IgD-negative memory B cell (primary cell): ENCODE data around the gene CNFN. TPM values are rescaled to one million over a fixed set of nuclear protein-coding genes. Genes with fewer than 3 reads are reported as not detected.

Source experiments
- H3K27ac Mint-ChIP-seq, 3 donors: one replicate each; pipeline ENCODE4 v1.8.0; 2020 to 2022; ENCODE audit warnings: mild to moderate bottlenecking in 3 of 3, mixed read lengths in 3 of 3, moderate library complexity in 1 of 3
- H3K27me3 Mint-ChIP-seq: one replicate; pipeline ENCODE4 v1.8.0; 2021; ENCODE audit warnings: mixed read lengths
- H3K36me3 Mint-ChIP-seq: one replicate; pipeline ENCODE4 v1.8.0; 2020; ENCODE audit warnings: mild to moderate bottlenecking, mixed read lengths
- H3K4me1 Mint-ChIP-seq, 3 donors: one replicate each; pipeline ENCODE4 v1.8.0; 2020 to 2022; ENCODE audit warnings: mixed read lengths in 3 of 3, mild to moderate bottlenecking in 1 of 3
- H3K4me3 Mint-ChIP-seq, 4 donors: one replicate each; pipeline ENCODE4 v1.8.0; 2020 to 2022; ENCODE audit warnings: mild to moderate bottlenecking in 4 of 4, mixed read lengths in 4 of 4, moderate library complexity in 3 of 4
- H3K9me3 Mint-ChIP-seq, 3 donors: one replicate each; pipeline ENCODE4 v1.8.0; 2020 to 2021; ENCODE audit warnings: mixed read lengths in 3 of 3, mild to moderate bottlenecking in 1 of 3
- polyA plus RNA-seq: library from polyadenylated mRNA; unstranded; fragments of 300-500 nt; fragmentation: Illumina TruSeq; gene quantifications from one replicate; pipeline ENCODE4 v1.2.3, GENCODE V29; 2021

CNFN gene
- polyA plus RNA-seq, 1 donor from 2014 or later: 42.5 TPM

DNA sequence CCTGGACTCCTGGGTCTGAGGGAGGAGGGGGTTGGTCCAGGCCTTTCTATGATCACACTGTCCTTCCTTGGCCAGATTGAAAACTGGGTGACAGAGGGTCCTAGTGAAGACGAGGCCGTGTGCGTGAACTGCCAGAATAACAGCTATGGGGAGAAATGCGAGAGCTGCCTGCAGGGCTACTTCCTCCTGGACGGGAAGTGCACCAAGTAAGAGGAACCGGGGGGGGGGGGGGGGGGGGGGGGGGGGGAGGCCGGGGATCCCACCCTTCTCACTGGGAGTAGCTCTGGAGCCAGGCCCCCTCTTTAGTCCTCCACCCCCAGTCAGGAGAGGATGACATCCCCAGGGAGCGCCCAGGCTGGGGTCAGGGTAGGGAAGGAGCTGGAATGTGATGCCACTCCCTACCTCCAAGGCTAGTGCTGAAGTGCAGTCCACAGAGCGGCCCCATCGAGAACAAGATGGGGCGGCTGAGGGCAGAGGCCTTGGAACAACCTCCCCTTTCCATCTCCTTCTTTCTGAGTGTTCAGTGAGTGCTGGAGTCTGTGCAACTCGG is 19.4 kb downstream of the CNFN start:
- no peak overlapping the region for H3K4me3 Mint-ChIP-seq
- H3K27me3 Mint-ChIP-seq: no peaks in the 10 kb centered on the region
- H3K4me1 Mint-ChIP-seq: peaks cover 4 to 11% (median 11%) of the 10 kb centered on the region in 3 donors
- no peak overlapping the region for H3K27ac Mint-ChIP-seq
- H3K9me3 Mint-ChIP-seq: no peaks in the 10 kb centered on the region
- peaks cover 3% of the 10 kb centered on the region for H3K36me3 Mint-ChIP-seq

DNA sequence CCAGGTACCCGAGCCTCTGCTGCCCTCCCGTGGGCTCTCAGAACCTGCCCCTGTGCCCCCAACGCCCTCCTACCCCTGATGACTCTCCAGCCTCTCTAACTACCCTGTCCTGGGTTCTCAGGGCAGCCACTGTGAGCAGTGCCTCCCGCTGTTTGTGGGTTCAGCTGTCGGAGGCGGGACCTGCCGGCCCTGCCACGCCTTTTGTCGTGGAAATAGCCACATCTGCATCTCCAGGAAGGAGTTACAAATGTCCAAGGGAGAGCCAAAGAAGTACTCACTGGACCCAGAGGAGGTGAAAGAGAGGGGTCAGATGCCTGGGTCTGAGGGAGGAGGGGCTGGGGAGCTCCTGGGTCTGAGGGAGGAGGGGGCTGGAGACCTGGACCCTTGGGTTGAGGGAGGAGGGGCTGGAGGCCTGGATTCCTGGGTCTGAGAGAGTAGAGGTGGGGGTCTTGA is 20.0 kb downstream of the CNFN start:
- Mint-ChIP-seq H3K4me1 (peaks cover 8 to 14% (median 13%) of the 10 kb centered on the region in 3 donors), H3K36me3 (peaks cover 3% of the 10 kb centered on the region), H3K9me3 (no peaks in the 10 kb centered on the region), H3K27me3 (no peaks in the 10 kb centered on the region), H3K4me3 (peak overlapping the region in 1 of 4 donors; percentile 83), H3K27ac (no peak overlapping the region)

DNA sequence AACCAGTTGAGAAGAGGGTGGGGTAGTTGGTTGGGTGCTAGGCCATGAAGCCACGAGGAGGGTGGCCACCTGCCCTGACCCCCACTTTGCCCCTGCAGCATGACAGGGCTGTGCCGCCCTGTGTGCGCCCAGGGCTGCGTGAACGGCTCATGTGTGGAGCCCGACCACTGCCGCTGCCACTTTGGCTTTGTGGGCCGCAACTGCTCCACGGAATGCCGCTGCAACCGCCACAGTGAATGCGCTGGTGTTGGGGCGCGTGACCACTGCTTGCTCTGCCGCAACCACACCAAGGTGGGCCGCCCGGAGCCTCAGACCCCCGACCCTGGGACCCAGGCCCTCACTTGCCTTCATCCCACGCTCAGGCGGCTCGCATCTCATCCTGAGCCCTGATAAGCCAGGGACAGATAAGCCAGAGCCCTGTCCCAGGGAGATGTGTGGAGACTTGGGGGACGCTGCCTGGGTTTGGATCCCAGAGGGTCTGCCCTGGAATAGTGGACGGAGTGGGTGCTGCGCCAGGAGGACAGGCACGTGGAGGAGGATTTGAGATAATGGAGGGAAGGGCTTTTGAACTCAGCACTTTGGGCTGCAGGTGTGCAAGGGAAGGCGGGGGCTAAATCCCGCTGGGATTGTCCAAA is 20.5 kb downstream of the CNFN start:
- no peak overlapping the region for H3K27ac Mint-ChIP-seq
- H3K27me3 Mint-ChIP-seq: no peaks in the 10 kb centered on the region
- no peaks in the 10 kb centered on the region for H3K9me3 Mint-ChIP-seq
- peak overlapping the region in 1 of 4 donors; percentile 83 for H3K4me3 Mint-ChIP-seq
- peaks cover 11 to 19% (median 18%) of the 10 kb centered on the region in 3 donors for H3K4me1 Mint-ChIP-seq
- H3K36me3 Mint-ChIP-seq: peaks cover 3% of the 10 kb centered on the region

DNA sequence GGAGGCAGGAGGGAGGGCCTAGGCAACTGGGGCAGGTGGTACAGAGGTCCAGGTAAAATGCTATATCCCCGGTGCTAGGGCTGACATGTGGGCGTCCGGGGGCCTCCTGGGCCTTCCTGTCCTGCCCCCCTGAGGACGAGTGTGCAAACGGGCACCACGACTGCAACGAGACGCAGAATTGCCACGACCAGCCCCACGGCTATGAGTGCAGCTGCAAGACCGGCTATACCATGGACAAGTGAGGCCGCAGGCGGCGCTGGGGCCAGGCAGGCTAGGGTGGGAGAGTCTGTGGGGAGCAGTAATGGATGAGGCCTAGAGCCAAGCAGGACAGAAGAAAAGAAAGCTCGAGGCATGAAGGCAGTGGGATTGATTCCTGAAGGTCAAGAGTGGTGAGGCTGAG is 21.3 kb downstream of the CNFN start:
- H3K27ac Mint-ChIP-seq: no peak overlapping the region
- H3K4me3 Mint-ChIP-seq: peak overlapping the region in 1 of 4 donors; percentile 78
- H3K4me1 Mint-ChIP-seq: peaks cover 12 to 27% (median 23%) of the 10 kb centered on the region in 3 donors
- no peaks in the 10 kb centered on the region for H3K27me3 Mint-ChIP-seq
- no peaks in the 10 kb centered on the region for H3K36me3 Mint-ChIP-seq
- H3K9me3 Mint-ChIP-seq: no peaks in the 10 kb centered on the region

DNA sequence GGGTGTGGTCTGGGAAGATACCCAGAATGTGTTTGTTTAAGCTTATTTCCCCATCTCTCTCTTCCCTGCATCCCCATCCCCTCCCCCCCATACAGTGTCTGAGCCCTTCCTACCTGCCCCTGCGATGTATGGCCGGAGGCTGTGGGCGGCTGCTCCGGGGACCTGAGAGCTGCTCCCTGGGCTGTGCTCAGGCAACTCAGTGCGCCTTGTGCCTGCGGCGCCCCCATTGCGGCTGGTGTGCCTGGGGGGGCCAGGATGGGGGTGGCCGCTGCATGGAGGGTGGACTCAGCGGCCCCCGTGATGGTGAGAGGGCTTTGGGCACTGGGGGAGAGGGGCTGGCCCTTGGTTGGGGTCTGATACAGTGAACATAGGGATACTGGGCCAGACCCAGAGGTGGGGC is 21.7 kb downstream of the CNFN start:
- peaks cover 16 to 31% (median 26%) of the 10 kb centered on the region in 3 donors for H3K4me1 Mint-ChIP-seq
- no peaks in the 10 kb centered on the region for H3K27me3 Mint-ChIP-seq
- H3K4me3 Mint-ChIP-seq: peak overlapping the region in 1 of 4 donors; percentile 23
- peaks cover 2% of the 10 kb centered on the region for H3K36me3 Mint-ChIP-seq
- H3K9me3 Mint-ChIP-seq: no peaks in the 10 kb centered on the region
- H3K27ac Mint-ChIP-seq: no peak overlapping the region

DNA sequence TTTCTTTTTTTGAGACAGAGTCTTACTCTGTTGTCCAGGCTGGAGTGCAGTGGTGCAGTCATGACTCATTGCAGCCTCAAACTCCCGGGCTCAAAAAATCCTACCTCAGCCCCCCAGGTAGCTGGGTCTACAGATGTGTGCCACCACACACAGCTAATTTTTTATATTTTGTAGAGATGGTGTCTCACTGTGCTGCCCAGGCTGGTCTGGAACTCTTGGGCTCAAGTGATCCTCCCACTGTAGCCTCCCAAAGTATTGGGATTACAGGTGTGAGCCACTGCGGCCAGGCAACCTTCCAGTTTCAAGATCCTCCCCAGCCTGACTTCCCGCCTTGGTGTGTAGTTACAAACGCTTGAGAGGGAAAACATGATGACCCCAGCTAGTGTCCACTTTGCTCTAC is 22.2 kb downstream of the CNFN start:
- no peaks in the 10 kb centered on the region for H3K9me3 Mint-ChIP-seq
- peak overlapping the region in 1 of 4 donors; percentile 6 for H3K4me3 Mint-ChIP-seq
- peaks cover 18 to 34% (median 29%) of the 10 kb centered on the region in 3 donors for H3K4me1 Mint-ChIP-seq
- H3K27ac Mint-ChIP-seq: peak overlapping the region in 1 of 3 donors; percentile 56
- no peaks in the 10 kb centered on the region for H3K27me3 Mint-ChIP-seq
- H3K36me3 Mint-ChIP-seq: peaks cover 2% of the 10 kb centered on the region

DNA sequence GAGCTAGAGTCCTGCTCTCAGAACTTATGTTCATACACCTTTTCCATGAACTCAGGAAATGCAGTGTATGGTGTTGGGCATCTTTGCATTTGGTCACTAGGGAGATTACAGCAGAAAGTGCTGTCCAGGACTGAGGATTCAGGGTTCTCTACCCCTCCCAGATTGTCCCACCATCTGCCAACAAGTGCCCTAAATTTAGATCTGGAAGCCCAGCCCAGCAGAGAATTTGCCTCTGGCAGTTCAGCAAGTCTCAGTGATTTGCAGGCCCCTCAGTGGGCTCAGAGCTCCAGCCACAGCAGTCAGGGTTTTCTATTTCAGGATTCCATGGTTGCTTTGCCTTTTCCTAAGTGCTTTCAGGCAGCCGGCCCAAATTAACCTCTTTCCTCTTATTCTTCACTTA is 23.4 kb downstream of the CNFN start:
- H3K4me1 Mint-ChIP-seq: peaks cover 18 to 34% (median 28%) of the 10 kb centered on the region in 3 donors
- peak overlapping the region in 1 of 4 donors; percentile 68 for H3K4me3 Mint-ChIP-seq
- no peaks in the 10 kb centered on the region for H3K27me3 Mint-ChIP-seq

DNA sequence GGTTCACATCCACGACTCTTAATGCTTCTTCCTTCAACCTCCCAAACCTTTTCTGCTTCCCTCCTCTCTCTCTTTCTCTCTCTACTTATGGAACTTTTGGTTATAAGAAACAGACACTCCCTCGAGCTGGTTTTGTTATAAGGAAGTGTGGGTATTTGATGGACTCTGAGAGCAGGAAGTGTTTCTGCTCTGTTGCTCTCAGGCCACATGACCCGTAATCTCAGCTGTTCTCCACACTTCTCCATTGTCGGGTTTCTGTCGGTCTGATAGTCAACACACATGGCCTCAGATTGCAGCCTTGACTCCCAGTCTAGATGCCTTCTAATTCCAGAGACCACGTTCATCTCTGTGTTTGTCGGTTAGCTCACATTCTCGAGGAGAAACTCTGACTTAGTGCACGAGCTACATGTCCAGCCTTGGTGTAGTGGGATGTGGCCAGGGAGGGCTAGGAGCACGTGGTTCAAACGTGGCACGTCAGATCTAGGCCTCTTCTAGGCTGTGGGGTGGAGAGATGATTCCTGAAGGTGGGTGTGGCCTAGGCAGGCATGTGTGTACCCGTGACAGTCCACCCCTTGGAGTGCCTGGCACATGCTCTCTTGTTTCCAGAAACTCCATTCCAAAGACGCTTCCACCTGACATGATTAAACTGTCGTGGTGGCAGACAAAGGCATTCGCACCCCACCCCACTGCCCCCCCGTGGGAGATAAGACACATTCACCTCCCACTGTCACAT is 26.3 kb downstream of the CNFN start:
- H3K4me3 Mint-ChIP-seq: peak overlapping the region; percentile 6 to 77 (median 30)
- no peaks in the 10 kb centered on the region for H3K27me3 Mint-ChIP-seq
- H3K27ac Mint-ChIP-seq: peak overlapping the region; percentile 82 to 96 (median 83)
- peaks cover 18 to 31% (median 29%) of the 10 kb centered on the region in 3 donors for H3K4me1 Mint-ChIP-seq
- no peaks in the 10 kb centered on the region for H3K9me3 Mint-ChIP-seq
- peaks cover 5% of the 10 kb centered on the region for H3K36me3 Mint-ChIP-seq

More for the DNA sequence above, 23.4 kb downstream of the CNFN start:
- Mint-ChIP-seq H3K9me3 (no peaks in the 10 kb centered on the region), H3K27ac (peak overlapping the region in 2 of 3 donors; percentile 31 to 60), H3K36me3 (peaks cover 2% of the 10 kb centered on the region)

DNA sequence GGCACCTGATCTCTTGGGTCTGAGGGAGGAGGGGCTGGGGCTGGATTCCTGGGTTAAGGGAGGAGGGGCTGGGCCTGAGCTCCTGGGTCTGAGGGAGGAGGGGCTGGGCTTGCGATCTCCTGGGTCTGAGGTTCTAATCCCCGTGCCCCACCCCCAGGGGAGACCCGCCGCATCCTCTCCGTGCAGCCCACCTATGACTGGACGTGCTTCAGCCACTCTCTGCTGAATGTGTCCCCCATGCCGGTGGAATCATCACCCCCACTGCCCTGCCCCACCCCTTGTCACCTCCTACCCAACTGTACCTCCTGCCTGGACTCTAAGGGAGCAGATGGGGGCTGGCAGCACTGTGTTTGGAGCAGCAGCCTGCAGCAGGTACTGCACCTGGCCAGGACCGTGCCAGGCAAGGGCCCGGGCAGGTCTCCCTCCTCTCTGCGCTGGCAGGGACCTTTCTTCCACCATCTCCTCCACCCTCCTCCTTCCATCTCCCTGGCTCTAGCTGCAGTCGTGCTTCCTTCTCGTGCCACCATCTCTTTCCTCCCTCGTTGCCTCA is 27.1 kb downstream of the CNFN start:
- Mint-ChIP-seq H3K4me3 (peak overlapping the region in 1 of 4 donors; percentile 77), H3K27ac (peak overlapping the region in 2 of 3 donors; percentile 82 to 96), H3K36me3 (peaks cover 5% of the 10 kb centered on the region), H3K27me3 (no peaks in the 10 kb centered on the region), H3K4me1 (peaks cover 18 to 30% (median 29%) of the 10 kb centered on the region in 3 donors), H3K9me3 (no peaks in the 10 kb centered on the region)

DNA sequence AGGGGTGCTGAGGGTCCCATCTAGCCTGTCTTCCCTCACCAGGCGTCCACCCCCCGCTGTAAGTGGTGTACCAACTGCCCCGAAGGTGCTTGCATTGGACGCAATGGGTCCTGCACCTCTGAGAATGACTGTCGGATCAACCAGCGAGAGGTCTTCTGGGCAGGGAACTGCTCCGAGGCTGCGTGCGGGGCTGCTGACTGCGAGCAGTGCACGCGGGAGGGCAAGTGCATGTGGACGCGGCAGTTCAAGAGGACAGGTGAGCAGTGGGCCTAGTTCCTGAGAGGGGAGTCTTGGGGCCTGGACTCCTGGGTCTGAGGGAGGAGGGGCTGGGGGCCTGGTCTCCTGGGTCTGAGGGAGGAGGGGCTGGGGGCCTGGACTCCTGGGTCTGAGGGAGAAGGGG is 27.8 kb downstream of the CNFN start:
- Mint-ChIP-seq H3K9me3 (no peaks in the 10 kb centered on the region), H3K4me1 (peaks cover 18 to 30% (median 27%) of the 10 kb centered on the region in 3 donors), H3K27ac (no peak overlapping the region), H3K36me3 (peaks cover 5% of the 10 kb centered on the region), H3K27me3 (no peaks in the 10 kb centered on the region), H3K4me3 (no peak overlapping the region)

DNA sequence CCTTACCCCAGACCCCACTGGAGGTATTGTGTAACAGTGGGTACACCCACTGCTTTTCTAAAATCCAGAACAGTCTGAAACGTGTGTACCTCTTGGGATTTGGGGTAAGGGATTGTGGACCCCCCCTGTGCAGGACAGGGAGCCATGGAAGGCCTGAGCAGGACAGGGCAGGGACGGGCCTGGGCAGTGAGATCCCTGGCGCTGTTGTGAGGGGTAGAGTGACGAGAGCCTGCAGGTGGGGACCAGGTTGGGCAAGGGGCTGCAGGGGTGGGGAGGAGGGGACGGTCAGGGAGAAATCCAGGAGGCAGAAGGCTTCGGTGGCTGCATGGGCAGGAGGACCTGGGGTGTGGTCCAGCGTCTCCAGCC is 28.6 kb downstream of the CNFN start:
- Mint-ChIP-seq H3K4me1 (peaks cover 15 to 26% (median 24%) of the 10 kb centered on the region in 3 donors), H3K4me3 (peak overlapping the region in 1 of 4 donors; percentile 39), H3K27me3 (no peaks in the 10 kb centered on the region), H3K36me3 (peaks cover 5% of the 10 kb centered on the region), H3K27ac (peak overlapping the region in 1 of 3 donors; percentile 74), H3K9me3 (no peaks in the 10 kb centered on the region)

DNA sequence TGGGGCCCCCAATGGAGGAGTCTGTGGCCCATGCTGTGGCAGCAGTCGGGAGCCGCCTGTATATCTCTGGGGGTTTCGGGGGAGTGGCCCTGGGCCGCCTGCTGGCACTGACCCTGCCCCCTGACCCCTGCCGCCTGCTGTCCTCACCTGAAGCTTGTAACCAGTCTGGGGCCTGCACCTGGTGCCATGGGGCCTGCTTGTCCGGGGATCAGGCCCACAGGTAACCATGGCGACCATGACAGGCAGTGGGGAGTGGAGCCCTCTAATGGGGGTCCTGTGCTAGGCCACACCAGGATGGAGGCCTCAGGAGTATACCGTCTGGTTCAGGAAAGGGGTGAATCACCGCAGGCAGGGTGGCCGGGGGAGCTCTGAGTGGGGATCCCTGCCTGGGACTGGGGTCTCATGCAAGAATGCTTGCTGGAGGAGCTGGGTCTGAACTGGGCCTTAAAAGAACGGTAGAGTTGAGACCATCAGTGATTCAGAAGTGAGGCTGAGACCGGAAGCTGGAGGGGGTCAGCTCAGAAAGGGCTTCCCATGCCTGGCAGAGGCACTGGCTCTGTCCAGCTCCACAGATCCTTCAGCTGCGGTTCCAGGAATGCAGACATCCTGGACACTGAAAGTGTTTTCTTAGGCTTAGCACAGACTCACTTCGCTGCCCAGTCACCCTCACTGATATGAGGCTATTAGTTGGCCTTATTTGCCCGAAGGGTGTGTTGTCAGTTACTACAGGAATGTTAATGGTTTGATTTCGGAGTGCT is 29.1 kb downstream of the CNFN start:
- Mint-ChIP-seq H3K27me3 (no peaks in the 10 kb centered on the region), H3K9me3 (no peaks in the 10 kb centered on the region)

DNA sequence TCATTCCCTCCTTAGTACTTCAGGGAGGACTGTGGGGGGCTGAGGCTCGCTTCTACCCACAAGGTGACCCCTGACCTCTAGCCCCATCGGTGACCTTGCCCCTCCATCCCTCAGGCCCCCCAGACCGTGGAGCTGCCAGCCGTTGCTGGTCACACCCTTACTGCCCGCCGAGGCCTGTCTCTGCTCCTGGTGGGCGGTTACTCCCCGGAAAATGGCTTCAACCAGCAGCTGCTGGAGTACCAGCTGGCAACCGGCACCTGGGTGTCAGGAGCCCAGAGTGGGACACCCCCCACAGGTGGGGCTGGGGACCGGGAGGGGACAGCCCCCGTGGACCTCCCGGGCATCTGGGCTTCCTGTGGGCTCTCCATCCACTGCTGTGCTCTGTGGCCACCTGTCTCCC is 32.8 kb downstream of the CNFN start:
- Mint-ChIP-seq H3K4me1 (peaks cover 0 to 9% (median 3%) of the 10 kb centered on the region in 3 donors), H3K27ac (no peak overlapping the region), H3K27me3 (no peaks in the 10 kb centered on the region), H3K9me3 (no peaks in the 10 kb centered on the region), H3K4me3 (no peak overlapping the region), H3K36me3 (peaks cover 11% of the 10 kb centered on the region)

More for the DNA sequence above, 29.1 kb downstream of the CNFN start:
- Mint-ChIP-seq H3K36me3 (peaks cover 5% of the 10 kb centered on the region), H3K4me1 (peaks cover 14 to 25% (median 22%) of the 10 kb centered on the region in 3 donors), H3K4me3 (no peak overlapping the region), H3K27ac (no peak overlapping the region)

DNA sequence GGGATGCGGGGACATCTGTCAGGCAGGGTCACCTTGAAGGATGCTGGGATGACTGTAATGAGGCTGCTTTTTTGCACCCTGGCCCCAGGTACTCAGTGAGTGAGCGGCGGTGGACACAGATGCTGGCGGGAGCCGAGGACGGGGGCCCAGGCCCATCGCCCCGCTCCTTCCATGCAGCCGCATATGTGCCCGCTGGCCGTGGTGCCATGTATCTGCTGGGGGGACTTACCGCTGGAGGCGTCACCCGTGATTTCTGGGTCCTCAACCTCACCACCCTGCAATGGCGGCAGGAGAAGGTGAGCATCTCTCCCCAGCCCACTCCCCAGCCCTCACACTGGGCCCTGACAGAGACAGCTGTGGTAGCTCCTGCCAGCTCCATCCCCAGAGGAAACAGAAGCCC is 33.4 kb downstream of the CNFN start:
- Mint-ChIP-seq H3K4me3 (no peak overlapping the region), H3K27me3 (no peaks in the 10 kb centered on the region), H3K9me3 (no peaks in the 10 kb centered on the region), H3K27ac (no peak overlapping the region), H3K36me3 (peaks cover 14% of the 10 kb centered on the region), H3K4me1 (peaks cover 0 to 9% (median 6%) of the 10 kb centered on the region in 3 donors)
